Hematopoietic multipotent progenitor cell treated with erythropoietin and hydrocortisone succinate and interleukin-3 and kit ligand, for 4 days (in vitro differentiated cells): ENCODE results near the gene MTCH1.
"Not testable (repeated sequence)": the region's sequence is repeated elsewhere in the genome, so short reads cannot be mapped to it uniquely, and the experiment has no call there.

Experiments used
- DNase-seq: peaks from one replicate; pipeline ENCODE4 v3.0.0-alpha.2; 2015

MTCH1 gene

GRCh38 chr6:36990401-36990800 is 4.4 kb upstream of the MTCH1 start:
- not testable (repeated sequence) for DNase-seq

DNA sequence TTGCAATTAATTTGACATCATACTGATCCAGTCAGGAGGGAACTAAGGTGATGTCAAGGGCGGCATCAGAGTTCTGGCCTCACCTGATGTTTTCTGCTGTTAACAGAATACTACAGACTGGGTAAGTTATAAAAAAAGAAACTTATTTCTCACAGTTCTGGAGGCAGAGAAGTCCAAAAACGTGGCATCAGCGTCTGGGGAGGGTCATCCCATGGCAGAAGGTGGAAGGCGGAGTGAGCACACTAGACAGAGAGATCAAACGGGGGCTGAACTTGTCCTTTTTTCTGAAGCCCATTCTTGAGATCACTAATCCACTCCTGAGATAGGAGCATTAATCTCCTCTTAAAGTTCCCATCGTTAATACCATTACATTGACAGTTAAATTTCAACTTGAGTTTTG is 3.3 kb upstream of the MTCH1 start:
- DNase-seq: no peak

- DNase-seq: peak; percentile 46
Observed at GRCh38 chr6:36986704-36987047, 680 bp upstream of the MTCH1 start.

DNA sequence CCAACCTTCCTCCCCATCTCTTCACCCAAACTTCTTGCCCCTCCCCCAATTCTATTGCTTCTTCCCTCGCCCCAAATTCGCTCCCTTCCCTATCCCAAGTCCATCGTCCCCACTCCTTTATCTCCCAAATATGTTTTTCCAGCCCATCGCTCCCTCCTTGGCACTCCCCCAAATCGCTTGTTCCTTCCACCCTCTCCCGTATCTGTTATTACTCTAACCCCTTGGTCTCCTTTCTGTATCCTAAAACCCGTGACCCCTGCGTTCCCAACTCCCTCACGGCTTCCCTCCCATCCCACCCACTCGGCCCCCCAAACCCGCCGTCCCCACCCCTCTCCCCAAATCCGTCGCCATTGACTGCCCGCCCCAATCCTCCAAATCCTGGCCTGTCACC is 584 bp downstream of the MTCH1 start:
- no peak for DNase-seq

DNA sequence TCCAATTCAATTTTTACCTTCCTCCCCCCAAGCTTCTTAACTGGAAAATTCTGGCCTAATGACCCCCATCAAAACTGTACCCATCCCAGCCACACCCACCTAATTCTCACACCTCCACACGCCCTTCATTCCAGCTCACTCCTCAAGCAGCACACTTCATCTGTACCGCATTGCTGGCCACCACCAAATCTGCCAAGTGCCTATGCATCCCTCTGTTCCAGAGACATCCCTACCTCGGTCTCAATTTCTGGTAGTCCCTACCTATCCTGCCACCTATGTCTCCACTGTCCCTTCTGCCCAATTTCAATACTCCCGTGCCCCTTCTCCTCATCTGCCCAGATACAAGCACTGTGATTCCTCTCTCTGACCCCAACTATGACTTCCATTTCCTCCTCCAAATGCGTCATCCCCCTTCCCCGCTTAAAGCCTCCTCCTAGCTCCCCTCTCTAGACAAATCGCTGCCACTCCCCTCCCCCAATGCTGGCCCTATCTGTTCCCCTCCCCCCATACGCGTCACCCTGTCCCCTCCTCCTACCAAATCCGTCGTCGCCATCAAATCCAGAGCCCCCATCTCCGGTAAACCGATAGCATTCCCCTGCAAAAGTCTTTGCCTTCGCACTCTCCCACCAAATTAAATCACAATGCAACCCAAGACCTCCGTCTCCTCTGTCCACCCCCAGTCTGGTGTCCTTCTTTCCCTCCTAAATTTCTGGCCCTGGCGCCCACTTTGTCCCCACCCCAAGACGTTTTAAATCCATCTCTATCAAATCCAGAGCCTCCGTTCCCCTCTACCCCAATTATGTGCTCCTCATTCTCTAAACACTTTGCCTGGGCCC is 1.2 kb downstream of the MTCH1 start:
- peak; percentile 57 for DNase-seq

DNA sequence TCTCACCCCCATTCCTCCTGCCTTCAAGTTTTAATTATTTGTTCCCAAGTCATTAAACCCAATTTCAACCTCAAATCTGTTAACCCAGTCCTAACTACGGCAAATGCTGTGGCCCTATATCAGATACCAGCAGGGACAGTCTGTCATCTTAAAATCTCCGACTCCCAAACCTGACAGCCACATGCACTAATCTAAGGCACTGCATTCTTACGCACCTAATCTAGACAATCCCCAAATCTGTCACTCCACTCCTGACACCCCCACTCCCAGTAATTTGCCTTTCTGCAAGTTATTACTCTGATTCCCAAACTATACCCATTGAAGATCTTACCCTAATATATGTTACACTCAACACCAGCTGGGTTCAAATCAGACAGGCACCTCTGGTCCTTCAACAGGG is 2.5 kb downstream of the MTCH1 start:
- no peak for DNase-seq

GRCh38 chr6:36980876-36981619 is 4.9 kb downstream of the MTCH1 start:
- no peak for DNase-seq

DNA sequence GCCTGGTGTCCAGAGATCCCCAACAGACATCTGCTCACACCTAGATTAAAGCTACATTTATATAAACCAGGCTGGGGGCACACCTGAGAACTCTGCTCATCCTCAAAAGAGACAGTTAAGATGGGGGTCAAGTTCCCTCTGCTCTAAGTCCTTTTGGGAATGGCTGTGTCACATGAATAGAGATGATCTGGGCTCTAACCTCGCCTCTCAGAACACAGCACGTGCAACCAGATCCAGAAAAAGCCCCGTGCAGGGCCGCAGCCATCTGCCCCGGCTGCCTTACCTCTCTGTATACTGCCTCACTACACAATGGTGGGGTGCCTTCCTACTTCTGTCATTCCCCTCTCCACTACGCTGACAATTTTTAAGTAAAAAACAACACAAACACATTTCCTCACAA is 5.9 kb downstream of the MTCH1 start:
- DNase-seq: no peak

GRCh38 chr6:36979347-36979742 is 6.7 kb downstream of the MTCH1 start:
- DNase-seq: peak; percentile 75

DNA sequence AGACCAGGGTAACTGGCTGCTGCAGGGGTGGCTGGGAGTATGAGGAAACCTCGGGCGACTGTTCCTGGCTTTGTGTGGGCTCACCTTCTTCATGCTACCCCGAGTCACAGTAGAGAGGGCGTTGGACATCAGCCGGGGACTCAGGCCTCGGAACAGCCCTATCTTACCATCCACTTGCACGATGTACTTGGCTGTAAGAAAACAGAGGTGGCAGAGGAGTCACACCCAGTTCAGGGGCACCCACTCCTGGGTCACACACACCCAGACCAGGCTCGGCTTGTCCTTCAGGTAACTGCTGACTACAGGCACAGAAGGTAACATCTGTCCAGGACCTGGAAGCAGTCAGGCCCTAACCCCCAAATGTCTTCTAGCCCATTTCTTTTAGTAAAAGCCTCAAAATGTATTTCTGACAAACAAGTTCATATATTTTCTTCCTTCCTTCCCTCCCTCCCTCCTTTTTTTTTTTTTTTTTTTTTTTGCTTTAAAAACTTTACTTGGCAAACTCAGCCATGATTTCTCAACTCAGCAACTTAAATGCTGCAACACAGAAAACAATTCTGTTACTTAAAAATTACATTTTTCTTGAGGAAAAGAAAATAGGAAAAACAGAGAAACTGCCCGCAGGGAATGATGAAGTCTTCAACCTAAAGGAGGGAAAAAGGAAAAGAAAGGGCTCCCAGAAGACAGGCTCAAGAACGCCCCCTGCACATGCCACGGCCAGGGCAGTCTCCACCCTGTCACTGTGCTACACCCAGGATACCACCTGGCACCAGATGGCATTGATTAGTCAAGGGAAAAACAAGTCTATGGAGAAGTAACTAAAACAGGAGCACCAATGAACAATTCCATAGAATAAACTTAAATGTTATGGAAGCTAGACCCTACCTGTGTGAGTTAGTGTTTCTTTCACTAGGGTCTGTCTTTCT is 7.3 kb downstream of the MTCH1 start:
- no peak for DNase-seq

DNA sequence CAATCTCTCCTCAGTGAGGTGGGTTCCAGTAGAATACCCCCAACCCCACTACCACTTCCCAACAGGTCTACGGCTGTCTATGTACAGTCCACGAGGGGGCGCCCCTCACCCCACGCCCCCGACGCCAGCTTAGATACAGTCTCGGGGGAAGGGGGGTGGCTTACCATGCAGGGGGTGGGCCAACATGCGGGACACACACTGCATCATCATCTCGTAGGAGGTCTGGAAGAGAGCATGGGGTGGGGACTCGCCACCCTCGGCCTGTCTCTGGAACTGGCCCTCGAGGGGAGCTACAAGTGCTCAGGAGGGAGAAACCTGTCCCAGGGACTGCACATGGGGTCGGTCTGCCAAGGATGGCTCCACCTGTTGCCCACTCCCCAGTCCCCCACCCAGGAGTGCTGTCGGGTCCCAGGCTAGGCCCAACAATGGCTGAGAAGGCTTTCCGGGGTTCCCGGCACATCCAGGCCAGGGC is 8.5 kb downstream of the MTCH1 start:
- peak; percentile 36 for DNase-seq

DNA sequence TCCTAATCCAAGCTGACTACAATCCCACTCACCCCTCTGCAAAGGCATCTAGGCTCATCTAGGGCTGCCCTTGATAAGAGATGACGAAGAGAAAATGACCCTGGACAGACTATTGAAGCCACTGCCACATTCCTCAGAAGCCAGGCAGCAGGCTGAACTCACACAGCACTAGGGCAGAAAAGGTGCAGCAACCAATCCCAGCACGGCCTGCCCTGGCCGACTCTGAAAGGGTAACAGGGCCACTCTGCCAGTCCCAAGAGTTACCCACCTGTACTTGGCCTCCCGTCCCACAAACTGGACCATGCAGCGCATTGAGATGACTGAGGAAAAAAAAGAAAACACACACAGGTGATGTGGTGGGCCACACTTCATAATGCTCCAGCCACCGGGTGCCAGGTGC is 9.1 kb downstream of the MTCH1 start:
- no peak for DNase-seq

DNA sequence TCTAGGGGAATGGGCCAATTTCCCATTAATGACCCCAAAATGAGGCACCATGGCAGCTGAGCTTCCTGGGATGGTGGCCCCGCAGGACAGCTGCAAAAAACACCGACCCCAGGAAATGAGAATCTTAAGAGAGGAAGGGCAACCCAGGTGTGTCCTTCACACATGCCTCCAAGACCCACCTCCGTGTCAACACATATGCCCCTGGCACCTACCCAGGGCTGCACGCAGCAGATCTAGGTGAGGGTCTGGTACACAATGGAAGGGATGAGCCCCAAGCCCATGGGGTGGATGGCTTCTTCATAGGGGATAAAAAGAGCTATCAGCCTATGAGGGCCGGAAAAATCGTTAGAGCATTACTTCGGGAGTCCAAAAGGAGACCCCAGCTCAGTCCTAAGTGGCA is 9.5 kb downstream of the MTCH1 start:
- no peak for DNase-seq

DNA sequence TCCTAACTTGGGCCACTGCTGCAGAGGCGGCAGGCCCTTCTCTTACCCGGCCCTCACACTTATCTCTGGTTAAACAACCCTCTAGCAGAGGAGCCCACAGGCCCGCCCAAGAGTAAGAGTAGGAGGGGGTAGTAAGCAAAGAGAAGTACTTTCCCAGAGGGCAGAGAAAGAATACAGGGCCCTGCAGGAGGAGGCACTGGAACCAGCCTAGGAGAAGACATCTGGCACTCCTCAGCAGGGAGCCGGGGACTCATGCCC is 10.1 kb downstream of the MTCH1 start:
- DNase-seq: peak; percentile 72

DNA sequence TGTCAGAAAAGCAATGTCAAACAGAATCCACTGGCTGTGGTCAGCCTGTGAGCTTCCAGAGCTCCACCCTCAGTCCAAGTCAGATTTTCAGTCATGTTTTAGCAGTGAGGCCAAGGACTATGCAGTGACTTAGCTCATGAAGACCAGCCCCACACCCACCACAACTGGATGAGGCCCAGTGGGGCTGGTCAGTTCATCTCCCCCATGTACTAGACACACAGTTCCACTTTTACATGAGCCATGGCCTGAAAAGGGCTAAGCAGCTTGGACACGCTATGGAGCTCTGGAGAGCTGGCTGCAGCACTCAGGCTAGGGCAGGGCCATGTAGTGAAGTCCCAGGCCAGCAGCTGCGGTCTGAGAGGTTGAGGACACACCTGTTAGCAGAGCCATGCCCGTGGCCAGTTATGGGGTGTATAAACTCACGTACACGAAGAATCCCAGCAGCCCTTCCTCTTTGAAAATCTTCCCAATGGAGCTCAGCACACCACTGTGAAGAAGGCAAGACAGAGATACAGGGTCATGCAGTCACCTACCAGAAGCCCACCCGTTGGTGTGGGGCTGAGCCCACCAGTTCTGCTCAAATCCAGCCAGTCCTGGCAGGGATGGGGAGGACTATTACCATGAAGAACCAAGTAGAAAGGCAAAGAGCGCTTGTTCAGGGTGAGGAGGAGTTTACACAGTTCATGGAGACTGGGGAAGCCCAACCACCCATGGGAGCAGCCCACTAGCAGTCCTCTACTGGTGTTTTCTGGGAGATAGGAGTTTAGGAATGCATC is 10.6 kb downstream of the MTCH1 start:
- DNase-seq: no peak

GRCh38 chr6:36973647-36974046 is 12.3 kb downstream of the MTCH1 start:
- DNase-seq: no peak

- no peak for DNase-seq
Observed at GRCh38 chr6:36973190-36973589, 12.8 kb downstream of the MTCH1 start.

- DNase-seq: no peak
Observed at GRCh38 chr6:36971921-36972673, 13.9 kb downstream of the MTCH1 start.

- DNase-seq: no peak
Observed at GRCh38 chr6:36970892-36971842, 14.8 kb downstream of the MTCH1 start.

DNA sequence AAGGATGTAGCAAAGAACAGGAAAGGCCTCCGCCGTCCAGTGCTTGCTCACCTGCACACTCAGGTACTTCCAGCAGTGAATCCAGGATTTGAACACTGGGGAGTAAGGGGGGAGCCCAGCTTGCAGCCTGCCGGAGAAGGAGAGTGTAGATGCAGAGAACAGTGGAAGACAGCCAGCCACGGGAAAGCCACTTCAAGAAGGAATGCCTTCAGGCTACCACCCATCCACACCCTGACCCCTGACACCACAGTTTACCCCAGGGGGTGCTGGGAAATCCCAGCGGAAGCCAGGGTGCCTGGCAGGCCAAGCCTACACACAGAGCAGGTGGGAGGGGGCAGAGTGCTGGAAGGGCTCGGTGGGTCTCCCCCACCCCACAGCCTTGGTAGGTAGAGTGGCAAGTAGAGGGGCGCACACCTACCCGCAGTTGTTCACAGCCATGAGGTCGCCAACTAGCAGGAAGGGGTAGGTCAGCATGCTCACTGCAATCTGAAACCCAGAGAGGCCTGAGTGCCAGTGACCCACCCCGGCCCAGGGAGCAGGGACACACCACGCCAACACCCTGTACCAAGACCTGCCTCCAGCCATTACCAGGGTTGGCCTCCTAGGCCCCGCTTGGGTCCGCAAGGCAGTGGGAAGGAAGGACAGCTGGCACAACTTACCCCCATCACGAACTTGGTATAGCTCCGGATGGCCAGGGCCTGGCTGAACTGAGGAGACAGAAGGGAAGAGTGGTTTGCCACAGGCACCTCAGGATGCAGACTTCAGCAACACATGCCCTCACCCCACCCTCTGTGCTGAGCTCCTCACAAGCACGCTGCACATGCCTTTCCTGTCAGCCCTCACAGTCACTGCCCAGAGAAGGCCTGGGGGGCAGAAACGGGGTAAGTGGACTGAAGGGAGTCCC is 15.8 kb downstream of the MTCH1 start:
- no peak for DNase-seq
